Tibial nerve (tissue), 3 donors: ENCODE results near the gene ZBTB26.

ENCODE experiments used
- CTCF ChIP-seq, 5 experiments: fragments of 200-600 bp in 3 of 5; fragments of 450-650 bp in 2 of 5; sonication (generic) in 3 of 5; IDR thresholded peaks; one replicate each; pipeline ENCODE4 v1.5.1; 2016 to 2019; ENCODE audit warnings: antibody characterized with exemption in 5 of 5, mild to moderate bottlenecking in 3 of 5, moderate library complexity in 2 of 5
- POLR2A ChIP-seq, 2 donors: fragments of 450-650 bp; IDR thresholded peaks; one replicate each; pipeline ENCODE4 v1.6.1; 2017; ENCODE audit warnings: antibody characterized with exemption in 2 of 2, mild to moderate bottlenecking in 2 of 2, moderate library complexity in 2 of 2

GRCh38 chr9:122936464-122936863 lies 5.2 kb upstream of the ZBTB26 start:
- no peak for TF ChIP-seq CTCF (IDR thresholded peaks at IDR 0.05)
- no peak for TF ChIP-seq POLR2A (IDR thresholded peaks at IDR 0.05)
